ENCODE data around the gene MPPED1. TPM values are rescaled to one million over a fixed set of nuclear protein-coding genes. Genes with fewer than 3 reads are reported as not detected.

MPPED1 gene
- total RNA-seq, 4 donors from 2014 or later = not detected

- no peak overlapping the region for H3K4me3 ChIP-seq
- intact Hi-C loops (cut with DNase I) = no loop called here
- H3K27me3 ChIP-seq = peaks cover 0 to 100% (median 0%) of the 10 kb centered on the region in 4 donors
- H3K36me3 ChIP-seq = no peaks in the 10 kb centered on the region
- H3K27ac ChIP-seq = no peak overlapping the region
- 67 to 71% methylated on average over 5 to 12 of the region's 13 CpGs for WGBS, 2 donors
- TF ChIP-seq POLR2A (IDR thresholded peaks at IDR 0.05) (no peak), CTCF (IDR thresholded peaks at IDR 0.05) (no peak)
- no peak for DNase-seq
- H3K9me3 ChIP-seq = no peaks in the 10 kb centered on the region
- H3K4me1 ChIP-seq = no peaks in the 10 kb centered on the region
Measured at GRCh38 chr22:43419371-43420080, 7.7 kb downstream of the MPPED1 start.

DNA sequence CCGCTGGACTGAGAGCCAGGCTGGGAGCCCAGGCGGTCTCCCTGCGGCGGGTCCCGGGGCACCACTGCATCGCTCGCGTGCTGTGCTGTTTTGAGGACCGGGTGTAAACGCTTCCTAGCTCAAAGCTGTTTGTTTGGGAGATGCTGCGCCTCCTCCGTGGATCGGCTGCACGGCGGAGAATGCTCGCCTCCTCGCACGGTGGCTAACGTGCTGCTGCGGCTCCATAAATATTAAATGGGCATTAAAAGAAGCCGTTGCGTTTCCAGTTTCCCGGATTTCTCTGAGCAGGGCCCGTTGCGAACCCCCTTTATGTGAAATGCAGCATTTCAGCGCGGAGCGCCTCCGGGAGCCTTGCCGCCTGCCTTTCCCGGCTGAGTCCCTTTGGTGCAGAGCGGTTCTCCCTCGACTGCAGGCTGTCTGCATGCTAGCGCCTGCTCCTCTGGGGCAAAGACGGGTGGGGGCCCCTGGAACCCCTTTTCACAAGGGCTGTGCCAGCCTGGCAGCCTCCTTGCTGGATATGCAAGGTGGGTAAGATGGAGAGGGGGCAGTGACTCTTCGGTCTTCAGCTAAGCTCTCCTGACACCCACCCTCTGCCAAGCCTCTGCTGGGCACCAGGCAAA lies 9.3 kb downstream of the MPPED1 start:
- Histone ChIP-seq H3K27ac (no peak overlapping the region), H3K27me3 (peaks cover 0 to 100% (median 0%) of the 10 kb centered on the region in 4 donors), H3K36me3 (no peaks in the 10 kb centered on the region), H3K4me1 (no peaks in the 10 kb centered on the region), H3K4me3 (no peak overlapping the region), H3K9me3 (no peaks in the 10 kb centered on the region)
- WGBS, 2 donors = 82 to 93% methylated on average over 24 to 32 of the region's 36 CpGs
- intact Hi-C loops (cut with DNase I) = no loop called here
- TF ChIP-seq CTCF (IDR thresholded peaks at IDR 0.05) = no peak
- TF ChIP-seq POLR2A (IDR thresholded peaks at IDR 0.05) = no peak
- no peak for DNase-seq

DNA sequence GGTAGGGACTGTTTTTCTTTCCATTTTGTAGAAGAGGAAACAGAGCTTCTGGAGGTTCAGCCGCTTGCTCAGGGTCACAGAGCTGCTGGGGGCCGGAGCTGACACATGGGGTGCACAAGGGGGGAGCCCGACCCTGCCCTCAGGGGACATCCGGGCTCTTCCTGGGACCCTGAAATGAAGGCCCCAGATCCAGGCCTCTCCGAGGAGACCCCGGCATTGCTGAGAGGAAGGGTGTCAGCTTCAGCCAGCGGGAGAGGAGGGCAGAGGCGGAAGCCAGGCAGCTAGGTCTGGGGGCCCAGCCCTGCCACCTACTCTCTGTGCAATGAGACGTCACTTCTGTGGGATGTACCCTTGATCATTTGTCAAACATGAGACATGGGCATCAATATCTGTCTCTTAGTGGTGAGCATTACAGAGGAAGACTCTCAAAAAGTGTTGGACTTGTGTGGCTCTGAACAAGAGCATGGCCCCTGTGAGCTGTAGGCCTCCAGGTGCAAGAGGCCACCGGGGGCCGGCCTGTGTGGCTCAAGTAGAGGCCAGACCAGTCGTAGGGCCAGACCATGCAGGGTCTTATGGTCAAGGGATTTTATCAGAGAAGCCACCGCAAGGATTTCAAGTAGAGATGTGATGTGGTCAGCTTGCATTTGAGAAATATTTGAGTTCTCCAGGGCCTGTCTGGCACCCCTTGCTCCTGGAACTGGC lies 10.3 kb downstream of the MPPED1 start:
- intact Hi-C loops (cut with DNase I) = no loop called here
- H3K36me3 ChIP-seq = no peaks in the 10 kb centered on the region

DNA sequence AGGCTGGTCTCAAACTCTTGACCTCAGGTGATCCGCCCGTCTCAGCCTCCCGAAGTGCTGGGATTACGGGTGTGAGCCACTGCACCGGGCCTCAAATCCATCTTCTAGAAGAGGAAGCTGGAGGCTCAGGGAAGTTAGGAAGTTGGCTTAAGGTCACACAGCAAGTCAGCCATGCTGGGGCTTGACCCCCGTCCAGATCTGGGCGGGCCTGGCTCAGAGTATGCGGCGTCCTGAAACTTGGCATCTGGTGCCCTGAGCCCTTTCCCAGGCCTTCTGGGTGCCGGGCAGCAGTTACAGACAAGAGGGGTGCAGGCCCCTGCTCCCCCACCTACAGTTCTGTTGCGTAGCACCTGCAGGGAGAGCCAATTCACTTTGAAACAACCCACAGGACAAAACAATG lies 11.2 kb downstream of the MPPED1 start:
- Histone ChIP-seq H3K27ac (no peak overlapping the region), H3K4me1 (no peaks in the 10 kb centered on the region), H3K9me3 (no peaks in the 10 kb centered on the region), H3K4me3 (no peak overlapping the region), H3K27me3 (peaks cover 0 to 100% (median 0%) of the 10 kb centered on the region in 4 donors), H3K36me3 (no peaks in the 10 kb centered on the region)
- DNase-seq = no peak
- 96 to 97% methylated on average over 4 of the region's 11 CpGs for WGBS, 2 donors
- intact Hi-C loops (cut with DNase I) = no loop called here
- TF ChIP-seq CTCF (IDR thresholded peaks at IDR 0.05) = no peak
- no peak for TF ChIP-seq POLR2A (IDR thresholded peaks at IDR 0.05)

More for the DNA sequence above, 10.3 kb downstream of the MPPED1 start:
- H3K9me3 ChIP-seq = no peaks in the 10 kb centered on the region
- TF ChIP-seq CTCF (IDR thresholded peaks at IDR 0.05) = no peak
- H3K4me1 ChIP-seq = no peaks in the 10 kb centered on the region
- peaks cover 0 to 100% (median 0%) of the 10 kb centered on the region in 4 donors for H3K27me3 ChIP-seq
- DNase-seq = no peak
- 90% methylated on average over 3 to 4 of the region's 13 CpGs for WGBS, 2 donors
- no peak overlapping the region for H3K27ac ChIP-seq
- H3K4me3 ChIP-seq = no peak overlapping the region

DNA sequence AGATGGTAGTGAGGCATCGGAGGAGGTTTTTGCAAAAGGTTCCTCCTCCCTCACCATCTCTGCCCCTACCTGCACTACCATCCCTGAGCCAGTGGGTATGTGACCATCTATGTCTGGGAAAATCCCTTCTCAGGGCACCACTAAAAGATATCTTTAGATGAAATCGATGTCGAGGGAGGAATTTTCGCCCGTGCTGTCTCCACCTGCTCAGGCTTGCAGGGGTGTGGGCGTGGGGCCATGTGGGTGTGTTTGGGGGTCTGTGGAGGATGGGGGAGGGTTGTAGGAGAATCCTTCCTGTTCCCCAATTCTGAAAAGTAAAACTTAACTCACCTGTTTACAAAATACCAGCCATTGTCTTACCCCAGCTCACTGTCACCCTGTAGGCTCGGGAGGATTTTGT lies 12.4 kb downstream of the MPPED1 start:
- TF ChIP-seq CTCF (IDR thresholded peaks at IDR 0.05) (no peak), POLR2A (IDR thresholded peaks at IDR 0.05) (no peak)
- no peaks in the 10 kb centered on the region for H3K9me3 ChIP-seq
- H3K4me1 ChIP-seq = no peaks in the 10 kb centered on the region
- no peaks in the 10 kb centered on the region for H3K36me3 ChIP-seq
- H3K4me3 ChIP-seq = no peak overlapping the region
- no peak overlapping the region for H3K27ac ChIP-seq
- intact Hi-C loops (cut with DNase I) = no loop called here
- WGBS, 2 donors = 37 to 45% methylated on average over 7 of the region's 7 CpGs
- peaks cover 0 to 100% (median 0%) of the 10 kb centered on the region in 4 donors for H3K27me3 ChIP-seq
- no peak for DNase-seq

Measured in esophagus squamous epithelium (tissue), 5 donors.